PC-3 (cell line): ENCODE results near the gene VARS2. TPM values are rescaled to one million over a fixed set of nuclear protein-coding genes. Genes with fewer than 3 reads are reported as not detected.

Source experiments
- ATAC-seq: fragments of 200-7000 bp; cut with Tn5 transposase; 2 replicates; pipeline ENCODE4 v1.9.1; 2020; ENCODE audit warnings: mild to moderate bottlenecking, moderate library complexity
- BruUV-seq: library from RNA; stranded (reverse); fragments of 400-500 nt; replicated peaks from 2 replicates; lab custom pipeline; 2021; lab: Mats Ljungman, UMichigan
- CTCF ChIA-PET: fragments of 300-600 bp; sonication (Branson Sonifier 250); formaldehyde crosslinking; loops from one replicate; lab custom pipeline; 2022; ENCODE audit warnings: antibody characterized with exemption; lab: Charles Lee
- POLR2A ChIA-PET: fragments of 300-600 bp; sonication (Branson Sonifier 250); formaldehyde crosslinking; loops from one replicate; lab custom pipeline; 2022; ENCODE audit warnings: antibody characterized with exemption; ENCODE audit not compliant: unreplicated experiment; lab: Charles Lee
- DNase-seq: peaks from one replicate; pipeline ENCODE4 v3.0.0-alpha.2; 2015
- H2AFZ ChIP-seq: fragments of 300-600 bp; sonication (generic); 2 replicates; pipeline ENCODE4 v1.6.0; 2016; ENCODE audit warnings: antibody characterized with exemption, low read length
- H3F3A ChIP-seq: fragments of 300-600 bp; sonication (generic); one replicate; pipeline ENCODE4 v1.6.0; 2017; ENCODE audit warnings: antibody characterized with exemption, low read length, control low read depth, mild to moderate bottlenecking; ENCODE audit not compliant: unreplicated experiment
- H3K27ac ChIP-seq: fragments of 300-600 bp; sonication (generic); 2 replicates; pipeline ENCODE4 v1.5.1; 2016; ENCODE audit warnings: mild to moderate bottlenecking, low read length
- H3K27me3 ChIP-seq: fragments of 300-600 bp; sonication (generic); 2 replicates; pipeline ENCODE4 v1.6.1; 2016; ENCODE audit warnings: low read length, mixed read lengths
- H3K36me3 ChIP-seq: fragments of 300-600 bp; sonication (generic); 2 replicates; pipeline ENCODE4 v1.6.1; 2016; ENCODE audit warnings: low read depth, mixed run types, low read length, mixed read lengths
- H3K4me1 ChIP-seq: fragments of 300-600 bp; sonication (generic); 2 replicates; pipeline ENCODE4 v1.5.1; 2016; ENCODE audit warnings: low read length; ENCODE audit not compliant: insufficient read depth
- H3K4me2 ChIP-seq: fragments of 300-600 bp; sonication (generic); 2 replicates; pipeline ENCODE4 v1.6.0; 2016; ENCODE audit warnings: low read length
- H3K4me3 ChIP-seq: fragments of 300-600 bp; sonication (generic); 2 replicates; pipeline ENCODE4 v1.5.1; 2016; ENCODE audit warnings: mild to moderate bottlenecking, low read length, mixed read lengths
- H3K79me2 ChIP-seq: fragments of 300-600 bp; sonication (generic); 2 replicates; pipeline ENCODE4 v1.6.1; 2017; ENCODE audit warnings: low read length, mixed read lengths
- H3K9ac ChIP-seq: fragments of 300-600 bp; sonication (generic); 2 replicates; pipeline ENCODE4 v1.6.0; 2016; ENCODE audit warnings: mild to moderate bottlenecking, low read length
- H3K9me2 ChIP-seq: fragments of 300-600 bp; sonication (generic); replicated peaks from 2 replicates; pipeline ENCODE4 v1.6.1; 2016; ENCODE audit warnings: mixed run types, low read length, mixed read lengths
- H3K9me3 ChIP-seq: fragments of 300-600 bp; sonication (generic); 2 replicates; pipeline ENCODE4 v1.6.1; 2016; ENCODE audit warnings: low read length, mixed read lengths
- H4K20me1 ChIP-seq: fragments of 300-600 bp; sonication (generic); 2 replicates; pipeline ENCODE4 v1.6.1; 2016; ENCODE audit warnings: low read length, mixed read lengths
- CTCF ChIP-seq: fragments of 300-600 bp; sonication (generic); conservative IDR thresholded peaks from 2 replicates; pipeline ENCODE4 v1.5.1; 2017; ENCODE audit warnings: antibody characterized with exemption, low read depth, mild to moderate bottlenecking, low read length
- EZH2 ChIP-seq: fragments of 300-600 bp; sonication (generic); IDR thresholded peaks from one replicate; pipeline ENCODE4 v1.6.1; 2017; ENCODE audit warnings: antibody characterized with exemption, mild to moderate bottlenecking, low read length; ENCODE audit not compliant: unreplicated experiment
- EZH2phosphoT487 ChIP-seq: fragments of 300-600 bp; sonication (generic); IDR thresholded peaks from 2 replicates; pipeline ENCODE4 v1.6.1; 2018; ENCODE audit warnings: mild to moderate bottlenecking, antibody characterized with exemption, low read length, borderline replicate concordance
- intact Hi-C: fragments of 100-400 bp; cut with micrococcal nuclease; formaldehyde crosslinking; loops from 2 replicates; pipeline ENCODE4 v1.9.0; 2023
- total RNA-seq: library from RNA; depleted of rRNA; stranded (reverse); fragments of >200 nt; gene quantifications from 2 replicates; pipeline ENCODE4 v1.2.3, GENCODE V29; 2014

Gene VARS2
- total RNA-seq, 1 experiment from 2014 or later, result 66.5 TPM

GRCh38 chr6:30945281-30945680 lies 31.2 kb downstream of the VARS2 start:
- peaks cover 9% of the 10 kb centered on the region; the same call in 1 of the 2 replicates for H3K4me1 ChIP-seq
- H3F3A ChIP-seq, result no peaks in the 10 kb centered on the region
- no peak overlapping the region for H3K4me3 ChIP-seq
- no peak overlapping the region for H3K27ac ChIP-seq
- intact Hi-C loops, result no loop called here
- no peak for TF ChIP-seq EZH2
- TF ChIP-seq EZH2phosphoT487, result no peak
- no peak for TF ChIP-seq CTCF
- ATAC-seq, result no peak
- ChIA-PET CTCF (no interaction called here), POLR2A (no interaction called here)
- H3K36me3 ChIP-seq, result no peaks in the 10 kb centered on the region
- H3K79me2 ChIP-seq, result no peaks in the 10 kb centered on the region
- H4K20me1 ChIP-seq, result no peaks in the 10 kb centered on the region
- BruUV-seq, result no TSS peak
- no peak overlapping the region for H3K4me2 ChIP-seq
- no peaks in the 10 kb centered on the region for H3K27me3 ChIP-seq
- no peak overlapping the region for H2AFZ ChIP-seq
- H3K9ac ChIP-seq, result no peak overlapping the region
- H3K9me3 ChIP-seq, result no peaks in the 10 kb centered on the region
- no peaks in the 10 kb centered on the region for H3K9me2 ChIP-seq
- DNase-seq, result no peak

GRCh38 chr6:30947231-30947630 lies 33.2 kb downstream of the VARS2 start:
- no peak overlapping the region for H2AFZ ChIP-seq
- no peaks in the 10 kb centered on the region for H3F3A ChIP-seq
- H3K27ac ChIP-seq, result no peak overlapping the region
- no peaks in the 10 kb centered on the region for H3K9me2 ChIP-seq
- peaks cover 8% of the 10 kb centered on the region; the same call in 1 of the 2 replicates for H3K4me1 ChIP-seq
- no peaks in the 10 kb centered on the region for H3K79me2 ChIP-seq
- DNase-seq (no peak), ATAC-seq (no peak)
- no peak overlapping the region for H3K4me2 ChIP-seq
- no TSS peak for BruUV-seq
- H3K4me3 ChIP-seq, result no peak overlapping the region
- H3K27me3 ChIP-seq, result no peaks in the 10 kb centered on the region
- no peaks in the 10 kb centered on the region for H3K36me3 ChIP-seq
- H4K20me1 ChIP-seq, result no peaks in the 10 kb centered on the region
- no peak for TF ChIP-seq EZH2
- no peak for TF ChIP-seq CTCF
- TF ChIP-seq EZH2phosphoT487, result no peak
- CTCF ChIA-PET, result no interaction called here
- intact Hi-C loops, result no loop called here
- no peak overlapping the region for H3K9ac ChIP-seq
- POLR2A ChIA-PET, result no interaction called here
- H3K9me3 ChIP-seq, result no peaks in the 10 kb centered on the region

DNA sequence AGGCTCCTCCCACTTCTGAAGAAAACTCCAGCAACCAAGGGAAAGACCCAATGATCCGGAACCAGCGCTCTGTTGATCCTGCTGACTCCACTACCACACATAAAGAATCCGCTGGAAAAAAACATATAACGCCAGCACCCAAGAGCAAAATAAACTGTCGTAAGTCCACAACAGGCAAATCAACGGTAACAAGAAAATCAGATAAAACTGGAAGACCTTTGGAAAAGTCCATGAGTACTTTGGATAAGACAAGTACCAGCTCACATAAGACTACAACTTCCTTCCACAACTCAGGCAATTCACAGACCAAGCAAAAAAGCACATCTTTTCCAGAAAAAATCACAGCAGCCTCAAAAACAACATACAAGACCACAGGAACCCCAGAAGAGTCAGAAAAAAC lies 34.8 kb downstream of the VARS2 start:
- POLR2A ChIA-PET, result no interaction called here
- H3K9me2 ChIP-seq, result no peaks in the 10 kb centered on the region
- H4K20me1 ChIP-seq, result no peaks in the 10 kb centered on the region
- BruUV-seq, result no TSS peak
- no peaks in the 10 kb centered on the region for H3K9me3 ChIP-seq
- no peak overlapping the region for H2AFZ ChIP-seq
- H3K27ac ChIP-seq, result no peak overlapping the region
- no peaks in the 10 kb centered on the region for H3K79me2 ChIP-seq
- no peaks in the 10 kb centered on the region for H3F3A ChIP-seq
- H3K27me3 ChIP-seq, result no peaks in the 10 kb centered on the region
- H3K4me2 ChIP-seq, result no peak overlapping the region
- ATAC-seq (no peak), DNase-seq (no peak)
- H3K4me1 ChIP-seq, result no peaks in the 10 kb centered on the region
- no peak overlapping the region for H3K9ac ChIP-seq
- CTCF ChIA-PET, result interaction anchor here (1.0 kb wide), 1 partner anchor 122 kb away, joined by 3 read pairs; no protein-coding TSS in a partner anchor
- intact Hi-C loops, result no loop called here
- H3K4me3 ChIP-seq, result no peak overlapping the region
- TF ChIP-seq EZH2 (no peak), CTCF (no peak), EZH2phosphoT487 (no peak)
- H3K36me3 ChIP-seq, result no peaks in the 10 kb centered on the region
